HG03103 (cell line): Measurements from ENCODE around the gene TMEM254.
"Not testable (repeated sequence)": the region's sequence is repeated elsewhere in the genome, so short reads cannot be mapped to it uniquely, and the experiment has no call there.

ENCODE experiments used
- ATAC-seq: cut with Tn5 transposase; IDR thresholded peaks from one replicate; pipeline ENCODE4 v1.9.1; 2021; ENCODE audit warnings: low read depth; ENCODE audit not compliant: unreplicated experiment

The TMEM254 gene, protein sequence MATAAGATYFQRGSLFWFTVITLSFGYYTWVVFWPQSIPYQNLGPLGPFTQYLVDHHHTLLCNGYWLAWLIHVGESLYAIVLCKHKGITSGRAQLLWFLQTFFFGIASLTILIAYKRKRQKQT

DNA sequence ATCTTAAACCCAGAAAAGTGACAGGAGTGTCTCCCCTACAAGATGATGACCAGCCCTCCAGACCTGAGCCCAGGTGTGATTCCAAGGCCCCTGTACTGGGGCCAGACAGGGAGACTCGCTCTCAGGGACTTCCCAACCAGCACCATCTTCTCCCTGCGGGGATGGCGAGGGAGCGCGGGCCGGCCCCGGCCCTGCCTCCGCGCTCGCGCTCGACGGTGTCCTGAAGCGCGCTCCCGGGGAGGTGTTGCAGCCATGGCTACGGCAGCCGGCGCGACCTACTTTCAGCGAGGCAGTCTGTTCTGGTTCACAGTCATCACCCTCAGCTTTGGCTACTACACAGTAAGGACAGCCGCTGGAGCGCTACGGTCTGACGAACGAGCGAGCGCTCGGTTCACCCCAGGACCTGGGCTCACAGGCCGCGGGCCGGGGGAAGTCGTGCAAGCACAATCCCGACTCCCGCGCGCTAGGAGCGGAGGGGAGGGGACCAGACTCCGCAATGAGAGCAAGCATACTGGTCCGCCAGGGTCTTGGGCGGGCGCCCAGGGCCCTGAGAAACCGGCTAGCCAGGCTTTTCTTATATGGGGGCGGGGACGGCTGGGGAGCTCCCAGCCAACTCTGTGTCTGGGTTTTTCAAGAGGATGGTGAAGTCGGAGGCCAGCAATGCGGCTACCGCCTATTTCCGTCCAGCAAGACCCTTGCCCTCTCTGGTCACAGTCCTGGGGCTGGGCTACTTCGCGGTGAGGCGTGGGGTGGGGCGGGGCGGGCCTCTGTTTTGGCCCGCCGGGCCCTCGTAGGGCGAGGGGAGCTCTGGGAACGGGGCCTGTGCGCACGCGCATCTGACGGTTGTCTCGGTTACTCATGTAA, at the start of gene TMEM254:
Gene TMEM254, plus strand, starts transcription at position 218 of the 864 bp plus-strand sequence. Its CDS starts 35 bp downstream, at position 253.
- ATAC-seq: peak; percentile 92

DNA sequence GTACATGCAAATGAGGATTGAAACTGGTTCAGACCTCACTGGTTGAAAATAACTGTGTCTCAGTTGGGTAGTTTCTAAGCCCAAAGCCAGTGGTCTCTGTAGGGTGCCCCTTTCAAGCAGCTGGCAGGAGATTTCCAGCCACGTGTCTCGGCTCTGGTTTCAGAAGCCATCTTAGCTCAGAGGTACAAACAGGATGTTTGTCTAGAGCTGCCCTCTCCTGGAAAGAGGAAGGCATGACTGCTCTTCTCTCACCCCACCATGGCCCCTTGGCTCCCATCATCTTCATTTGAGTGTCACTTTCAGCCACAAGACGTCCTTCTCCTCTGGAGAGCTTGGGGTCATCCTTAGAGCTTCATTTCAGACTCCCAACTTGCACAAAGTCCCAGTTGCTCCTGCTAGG, 49.3 kb upstream of the TMEM254 start:
- ATAC-seq: not testable (repeated sequence)

DNA sequence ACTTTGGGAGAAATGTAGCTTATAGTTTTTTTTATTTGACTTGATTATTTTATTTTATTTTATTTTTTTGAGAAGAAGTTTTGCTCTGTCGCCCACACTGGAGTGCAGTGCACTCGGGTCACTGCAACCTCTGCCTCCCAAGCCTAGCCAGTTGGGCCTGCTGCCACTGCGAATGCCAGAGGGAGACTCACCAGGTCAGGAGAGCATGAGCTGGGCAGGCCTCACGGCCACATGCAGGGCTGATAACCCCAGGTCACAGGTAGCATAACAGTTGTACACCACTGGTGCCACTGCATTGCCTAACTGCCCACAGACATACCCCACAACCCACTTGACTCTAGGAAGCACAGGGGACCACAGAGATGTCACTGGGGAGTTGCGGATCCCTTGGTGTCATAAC, 48.6 kb upstream of the TMEM254 start:
- not testable (repeated sequence) for ATAC-seq

DNA sequence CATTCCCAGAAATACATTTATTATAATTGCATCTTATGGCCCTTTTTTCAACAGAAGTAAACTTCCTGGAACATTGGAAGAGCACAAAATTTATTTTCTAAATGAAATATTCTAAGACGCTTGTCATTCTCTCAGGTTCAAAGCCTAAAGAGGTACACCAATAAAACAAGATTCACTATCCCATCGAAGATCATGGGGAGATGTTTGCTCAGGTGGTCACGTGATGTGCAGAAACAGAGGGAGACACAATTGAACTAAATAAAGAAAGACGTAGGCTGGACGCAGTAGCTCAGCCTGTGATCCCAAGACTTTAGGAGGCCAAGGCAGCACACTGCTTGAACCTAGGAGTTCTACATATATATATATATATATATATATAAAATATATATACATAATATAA, 46.0 kb upstream of the TMEM254 start:
- no peak for ATAC-seq

DNA sequence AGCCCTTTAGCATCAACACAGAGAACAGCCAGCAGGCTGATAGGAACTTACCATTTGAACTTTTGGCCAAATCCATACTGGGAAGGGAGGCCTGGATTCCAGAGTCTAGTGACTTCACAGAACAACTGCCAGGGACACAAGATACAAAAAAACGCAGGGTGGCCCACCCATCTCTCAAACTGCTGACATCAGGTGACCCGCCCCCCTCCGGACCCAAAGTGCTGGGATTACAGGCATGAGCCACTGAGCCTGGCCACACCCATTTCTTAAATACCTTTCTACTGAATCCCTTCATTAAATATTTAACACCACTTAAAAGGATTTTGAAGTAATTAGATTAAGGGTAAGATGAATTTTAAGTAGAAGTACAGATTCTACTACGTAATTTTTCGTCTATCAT, 43.7 kb upstream of the TMEM254 start:
- not testable (repeated sequence) for ATAC-seq

DNA sequence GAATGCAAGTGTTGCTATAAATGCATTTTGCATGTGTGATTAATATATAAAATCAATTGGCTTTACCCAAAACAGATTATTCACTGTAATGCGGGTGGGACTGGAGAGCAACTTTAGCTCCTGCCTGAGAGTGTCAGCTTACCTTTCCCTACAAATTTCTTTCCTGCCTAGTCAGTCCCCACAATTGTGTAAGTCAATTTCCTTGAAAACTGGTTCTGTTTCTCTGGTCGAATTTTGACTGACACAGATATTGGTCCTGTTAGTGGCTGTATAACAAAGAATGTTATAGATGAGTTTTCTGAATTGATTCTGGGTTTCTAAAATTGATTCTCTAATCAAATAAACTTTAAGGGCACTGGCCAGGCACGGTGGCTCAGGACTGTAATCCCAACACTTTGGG, 43.0 kb upstream of the TMEM254 start:
- not testable (repeated sequence) for ATAC-seq

DNA sequence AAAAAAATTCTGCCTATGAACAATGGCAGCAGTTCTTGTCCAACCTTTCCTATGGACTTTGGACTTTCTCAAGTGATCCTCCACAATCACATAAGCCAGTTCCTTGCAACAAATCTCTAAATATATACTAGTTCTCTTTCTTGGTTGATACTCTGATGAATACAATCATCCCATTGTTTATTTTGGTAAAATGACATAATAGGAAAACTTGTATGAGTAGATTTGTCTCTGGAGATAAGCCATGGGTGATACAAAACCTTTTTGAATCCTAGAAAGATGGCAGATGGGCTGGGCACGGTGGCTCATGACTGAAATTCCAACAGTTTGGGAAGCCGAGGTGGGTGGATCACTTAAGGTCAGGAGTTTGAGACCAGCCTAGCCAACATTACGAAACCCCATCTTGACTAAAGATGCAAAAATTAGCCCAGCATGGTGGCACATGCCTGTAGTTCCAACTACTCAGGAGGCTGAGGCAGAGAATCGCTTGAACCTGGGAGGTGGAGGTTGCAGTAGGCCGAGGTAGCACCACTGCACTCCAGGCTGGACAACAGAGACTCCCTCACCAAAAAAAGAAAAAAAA, 41.5 kb upstream of the TMEM254 start:
- ATAC-seq: not testable (repeated sequence)

DNA sequence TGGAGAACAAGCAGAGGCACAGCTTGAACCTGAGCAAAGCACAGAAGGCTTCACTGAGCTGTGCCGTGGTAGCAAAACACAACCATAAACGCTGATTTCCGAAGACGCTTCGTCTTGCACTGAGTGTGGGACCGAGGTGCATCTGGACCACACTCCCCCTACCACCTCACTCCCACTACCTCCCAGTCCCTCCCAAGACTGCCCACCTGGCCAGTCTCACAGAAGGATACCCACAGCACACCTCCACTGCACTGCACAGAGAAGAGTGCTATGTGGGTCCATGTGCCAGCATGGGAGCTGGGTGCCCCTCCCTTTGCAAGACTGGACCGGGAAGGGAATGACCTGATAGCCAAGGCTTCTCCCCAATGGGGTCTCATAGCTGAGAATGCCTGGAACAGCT, 40.2 kb upstream of the TMEM254 start:
- not testable (repeated sequence) for ATAC-seq

DNA sequence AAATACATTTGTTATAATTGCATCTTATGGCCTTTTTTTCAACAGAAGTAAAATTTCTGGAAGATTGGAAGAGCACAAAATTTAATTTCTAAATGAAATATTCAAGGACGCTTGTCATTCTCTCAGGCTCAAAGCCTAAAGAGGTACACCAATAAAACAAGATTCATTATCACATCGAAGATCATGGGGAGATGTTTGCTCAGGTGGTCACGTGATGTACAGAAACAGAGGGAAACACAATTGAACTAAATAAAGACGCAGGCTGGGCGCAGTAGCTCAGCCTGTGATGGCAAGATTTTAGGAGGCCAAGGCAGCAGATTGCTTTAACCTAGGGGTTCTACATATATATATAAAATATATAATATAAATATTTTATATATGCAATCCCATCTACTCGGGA, 37.3 kb upstream of the TMEM254 start:
- ATAC-seq: no peak

DNA sequence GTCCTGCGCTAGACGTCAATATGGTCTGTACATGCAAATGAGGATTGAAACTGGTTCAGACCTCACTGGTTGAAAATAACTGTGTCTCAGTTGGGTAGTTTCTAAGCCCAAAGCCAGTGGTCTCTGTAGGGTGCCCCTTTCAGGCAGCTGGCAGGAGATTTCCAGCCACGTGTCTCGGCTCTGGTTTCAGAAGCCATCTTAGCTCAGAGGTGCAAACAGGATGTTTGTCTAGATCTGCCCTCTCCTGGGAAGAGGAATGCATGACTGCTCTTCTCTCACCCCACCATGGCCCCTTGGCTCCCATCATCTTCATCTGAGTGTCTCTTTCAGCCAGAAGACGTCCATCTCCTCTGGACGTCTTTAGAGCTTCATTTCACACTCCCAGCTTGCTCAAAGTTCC, 33.5 kb upstream of the TMEM254 start:
- ATAC-seq: not testable (repeated sequence)

DNA sequence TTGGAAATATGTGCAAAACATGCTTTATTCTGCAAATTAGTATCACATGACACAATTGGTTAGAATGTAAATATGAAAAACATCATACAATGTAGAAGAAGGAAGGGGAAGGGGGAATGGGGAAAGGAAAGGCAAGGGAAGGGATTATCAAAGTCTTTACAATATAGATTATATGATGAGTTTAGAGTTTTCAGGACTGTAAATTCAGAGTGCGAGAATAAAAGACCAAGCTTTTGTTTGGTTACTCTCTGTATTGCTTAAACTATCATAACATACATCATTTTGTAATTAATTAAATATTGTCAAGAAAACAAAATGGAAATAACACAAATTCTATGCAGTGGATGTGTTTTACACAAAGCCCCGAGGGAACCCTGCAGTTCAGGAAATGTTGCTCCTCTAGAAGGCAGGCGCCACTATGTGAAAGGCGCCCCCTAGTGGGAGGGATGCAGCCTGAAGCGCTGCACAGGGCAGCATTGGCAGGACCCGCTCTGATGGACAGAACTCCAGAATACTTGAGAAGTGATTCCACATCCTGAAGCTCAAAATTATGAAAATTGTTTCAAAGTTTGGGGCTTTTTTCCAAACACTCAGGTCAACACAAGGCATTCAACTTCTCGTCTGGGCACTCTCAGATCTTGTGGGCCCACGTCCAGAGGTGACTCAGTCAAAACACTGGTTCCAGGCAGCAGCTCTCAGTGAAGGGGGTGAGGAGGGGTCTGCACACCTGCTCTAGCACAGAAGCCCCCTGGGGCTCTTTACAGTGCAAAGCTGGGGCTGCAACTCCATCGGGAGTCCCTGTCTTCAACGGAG, 31.6 kb upstream of the TMEM254 start:
- peak; percentile 91 for ATAC-seq

DNA sequence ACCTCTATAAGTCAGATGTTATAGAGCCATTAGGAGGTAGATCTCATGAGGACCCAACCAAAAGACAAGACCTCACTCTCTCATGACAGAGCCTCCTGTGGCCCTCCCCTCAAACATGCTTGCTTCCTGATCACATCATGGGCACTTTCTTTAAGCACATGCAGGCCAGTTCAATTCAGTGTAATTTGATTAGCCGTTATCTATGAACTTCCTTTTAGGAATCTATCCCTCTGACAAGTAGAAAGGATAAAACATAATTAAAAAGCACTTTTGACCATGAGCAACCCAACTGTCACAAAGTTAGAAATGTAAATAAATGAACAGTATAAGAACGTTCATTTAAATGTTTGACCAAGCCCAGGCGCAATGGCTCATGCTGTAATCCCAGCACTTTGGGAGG, 27.7 kb upstream of the TMEM254 start:
- no peak for ATAC-seq

DNA sequence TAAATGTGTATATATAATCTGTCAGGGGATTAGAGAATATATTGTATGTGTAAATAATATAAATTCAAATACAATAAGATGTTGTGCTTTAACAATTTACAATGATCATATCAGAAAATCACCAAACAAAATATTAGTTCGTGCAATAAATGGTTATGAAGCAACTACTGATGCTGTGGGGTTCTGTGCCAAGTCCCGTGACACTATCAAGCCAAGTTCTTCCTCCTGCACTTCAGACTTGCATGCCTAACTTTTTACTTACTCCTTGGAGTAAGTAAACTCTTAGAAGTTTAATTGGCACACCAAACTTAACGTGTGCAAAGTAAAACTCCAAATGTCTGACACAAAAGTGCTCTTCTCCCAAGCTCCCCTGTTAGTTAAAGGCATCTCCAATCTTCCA, 26.5 kb upstream of the TMEM254 start:
- no peak for ATAC-seq

DNA sequence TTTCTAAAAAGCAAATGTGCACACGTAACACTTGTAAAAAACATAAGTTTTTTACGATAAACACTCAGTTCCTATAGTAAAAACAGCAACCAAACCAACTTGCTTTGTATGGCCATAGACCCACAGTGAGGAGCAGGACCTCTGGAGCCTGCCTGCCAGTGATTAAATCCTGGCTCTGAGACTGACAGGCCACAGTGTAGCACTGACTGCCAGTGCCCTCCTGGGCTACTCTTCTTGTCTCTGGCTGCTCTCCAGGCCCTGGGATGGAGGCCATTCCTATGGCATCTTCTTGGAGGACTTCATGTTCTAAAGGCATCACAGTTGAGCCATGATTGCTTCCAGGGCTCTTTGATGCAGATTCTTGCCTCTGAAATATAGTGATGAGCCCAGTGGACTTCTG, 22.7 kb upstream of the TMEM254 start:
- no peak for ATAC-seq

DNA sequence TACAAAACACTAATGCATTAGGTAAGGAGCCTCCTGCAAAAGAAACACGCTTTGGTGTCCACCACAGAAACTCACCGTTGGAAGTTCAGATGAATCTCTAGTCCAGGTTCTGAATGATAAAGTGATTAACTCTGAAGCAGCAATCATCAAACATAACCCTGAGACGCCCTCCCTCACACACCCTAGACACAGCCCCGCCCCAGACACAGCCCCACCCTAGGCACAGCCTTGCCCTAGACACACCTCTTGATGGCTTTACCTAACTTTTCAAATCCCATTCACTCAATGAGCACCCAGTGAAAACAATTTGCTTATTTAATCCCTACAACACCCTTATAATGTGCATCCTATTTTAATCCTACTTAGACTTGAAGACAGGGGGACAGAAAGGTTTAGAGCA, 21.3 kb upstream of the TMEM254 start:
- ATAC-seq: no peak

DNA sequence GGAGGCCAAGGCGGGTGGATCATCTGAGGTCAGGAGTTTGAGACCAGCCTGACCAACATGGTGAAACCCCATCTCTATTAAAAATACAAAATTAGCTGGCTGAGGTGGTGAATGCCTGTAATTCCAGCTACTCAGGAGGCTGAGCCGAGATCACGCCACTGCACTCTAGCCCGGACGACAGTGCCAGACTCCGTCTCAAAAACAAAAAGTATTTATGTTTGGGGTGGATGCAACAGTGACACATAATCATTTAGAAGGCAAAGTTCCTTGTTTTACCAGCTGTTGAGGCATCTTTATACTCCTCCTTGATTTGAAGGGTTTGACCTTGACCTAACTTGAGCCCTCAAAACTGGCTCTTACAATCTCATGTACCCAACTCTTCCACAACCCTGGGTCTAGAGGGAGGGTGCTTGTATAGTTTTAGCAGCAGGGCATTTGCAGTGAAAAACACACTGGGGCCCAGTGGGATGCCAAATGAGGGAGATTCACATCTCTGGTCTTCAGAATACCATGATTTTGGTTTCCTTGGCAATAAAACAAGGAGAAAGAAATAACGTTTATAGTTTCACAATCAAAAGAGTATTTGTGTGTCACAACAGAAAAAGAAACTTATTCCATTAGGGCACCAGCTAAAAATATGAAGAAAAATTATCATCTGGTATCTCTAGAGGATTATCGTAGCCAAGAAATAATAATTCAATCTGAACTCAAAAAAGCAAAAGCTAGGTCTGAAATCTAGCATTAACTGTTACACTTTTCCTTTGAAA, 14.2 kb upstream of the TMEM254 start:
- no peak for ATAC-seq

DNA sequence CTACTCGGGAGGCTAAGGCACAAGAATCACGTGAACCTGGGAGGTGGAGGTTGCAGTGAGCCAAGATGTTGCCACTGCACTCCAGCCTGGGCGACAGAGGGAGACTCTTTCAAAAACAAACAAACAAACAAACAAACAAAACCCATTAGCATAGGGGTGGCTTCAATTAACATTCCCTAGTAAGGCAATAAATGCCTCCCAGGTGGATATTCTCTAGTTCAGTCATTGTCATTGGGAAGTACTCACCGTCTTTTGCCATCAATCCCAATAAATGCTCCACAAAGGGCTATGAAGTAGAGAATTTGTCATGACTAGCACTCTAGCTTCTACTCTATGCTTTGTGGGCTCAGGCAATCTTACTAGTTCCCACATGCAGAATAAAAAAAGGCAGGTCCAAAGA, 11.7 kb upstream of the TMEM254 start:
- no peak for ATAC-seq

DNA sequence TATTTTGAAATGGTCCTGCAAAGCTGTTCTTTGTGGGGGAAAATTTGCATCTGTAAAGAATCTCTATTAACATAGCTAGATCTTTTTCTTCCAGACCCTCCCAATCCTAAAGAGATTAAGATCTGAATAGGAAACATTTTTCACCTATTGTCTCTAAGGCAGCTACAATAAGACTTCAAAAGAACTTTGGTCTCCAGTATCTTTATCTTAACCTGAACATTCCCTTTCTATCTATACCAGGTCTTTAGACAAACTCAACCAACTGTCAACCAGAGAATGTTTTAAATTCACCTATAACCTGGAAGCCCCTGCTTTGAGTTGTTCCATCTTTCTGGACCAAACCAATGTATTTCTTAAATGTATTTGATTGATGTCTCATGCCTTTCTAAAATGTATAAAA, 10.6 kb upstream of the TMEM254 start:
- ATAC-seq: not testable (repeated sequence)

DNA sequence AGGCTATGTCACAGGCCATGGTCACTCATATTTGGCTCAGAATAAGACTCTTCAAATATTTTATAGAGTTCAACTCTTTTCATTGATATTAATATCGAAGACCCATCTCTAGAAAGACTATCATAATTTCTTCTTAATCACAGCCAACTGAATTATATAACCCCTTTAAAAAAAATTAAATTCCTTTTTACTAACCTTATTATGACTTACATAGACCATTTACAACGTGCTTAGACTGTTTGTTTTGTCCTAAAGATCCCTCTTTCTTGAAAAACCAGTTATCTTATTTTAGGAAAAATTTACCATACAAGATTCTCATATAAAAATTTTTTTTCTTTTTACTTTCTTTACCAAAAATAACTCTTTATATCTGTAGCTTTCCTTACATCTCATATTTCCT, 10.2 kb upstream of the TMEM254 start:
- ATAC-seq: no peak

DNA sequence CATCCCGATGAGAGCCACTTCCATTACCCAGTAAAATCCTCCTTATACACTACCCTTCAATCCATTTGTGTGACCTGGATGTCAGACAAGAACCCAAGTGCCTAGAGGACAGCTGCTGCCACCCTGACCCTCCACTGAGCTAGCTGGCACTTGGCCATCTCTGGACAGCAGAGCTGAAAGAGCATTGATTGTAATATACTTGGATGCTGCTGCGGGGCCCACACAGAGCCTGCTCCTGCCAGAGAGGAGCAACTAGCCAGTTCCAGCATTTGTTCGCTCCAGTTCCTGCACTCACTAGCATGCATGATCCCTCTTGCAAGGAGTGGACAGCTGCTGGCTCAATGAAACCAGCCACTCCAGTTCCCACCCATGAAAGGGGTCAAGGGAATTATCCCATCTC, 8.4 kb upstream of the TMEM254 start:
- no peak for ATAC-seq
